Ammon's horn (tissue), 1 donor: ENCODE measurements around the gene COL4A1.
A peak's percentile ranks its signal among the peaks of the same experiment; 100 is the strongest.

Experiments used
- DNase-seq: peaks from one replicate; pipeline ENCODE4 v3.0.0-alpha.2; 2016; ENCODE audit warnings: low spot score

Gene COL4A1

DNA sequence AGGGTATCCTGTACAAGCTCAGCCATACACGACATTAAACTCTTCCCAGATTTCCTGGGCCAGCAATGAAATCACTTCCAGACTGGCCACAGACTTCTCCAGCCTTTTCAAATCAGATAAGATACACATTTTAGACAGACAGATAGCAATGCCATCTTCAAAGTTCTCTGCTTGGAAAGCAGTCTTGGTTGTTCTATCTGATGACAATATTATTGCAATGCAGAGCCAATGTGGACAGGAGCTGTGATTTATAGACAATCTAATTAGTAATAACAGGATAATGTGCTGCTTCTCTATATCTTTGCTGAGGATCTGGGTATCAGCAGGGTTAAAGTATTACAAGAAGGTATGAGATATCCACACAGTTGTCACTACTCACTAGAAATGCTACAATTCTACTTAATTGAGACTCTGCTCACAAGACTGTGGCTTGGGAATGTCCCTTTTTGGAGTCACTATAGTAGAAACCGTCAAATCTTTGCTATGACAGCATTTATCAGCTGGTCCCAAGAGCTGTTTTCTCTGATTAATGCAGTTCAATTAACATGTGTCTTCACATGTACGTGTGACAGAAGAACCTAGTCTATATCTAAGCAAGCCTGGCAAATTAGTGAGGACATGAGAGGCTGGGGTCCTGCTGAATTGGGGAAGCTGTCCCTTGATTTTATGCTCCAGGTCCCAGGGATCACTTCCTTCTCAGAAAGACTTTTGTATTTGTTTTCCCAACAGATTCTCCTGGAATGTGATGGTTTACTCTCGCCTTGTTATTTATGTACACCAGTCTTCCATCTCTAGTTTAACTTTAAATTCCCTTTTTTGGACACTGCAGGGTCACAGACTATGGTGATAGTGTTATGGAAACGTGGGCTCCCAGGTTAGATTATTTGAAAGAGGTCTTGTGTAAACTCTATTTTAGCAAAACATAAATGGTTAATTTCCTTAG is 68.8 kb downstream of the COL4A1 start:
- no peak for DNase-seq

DNA sequence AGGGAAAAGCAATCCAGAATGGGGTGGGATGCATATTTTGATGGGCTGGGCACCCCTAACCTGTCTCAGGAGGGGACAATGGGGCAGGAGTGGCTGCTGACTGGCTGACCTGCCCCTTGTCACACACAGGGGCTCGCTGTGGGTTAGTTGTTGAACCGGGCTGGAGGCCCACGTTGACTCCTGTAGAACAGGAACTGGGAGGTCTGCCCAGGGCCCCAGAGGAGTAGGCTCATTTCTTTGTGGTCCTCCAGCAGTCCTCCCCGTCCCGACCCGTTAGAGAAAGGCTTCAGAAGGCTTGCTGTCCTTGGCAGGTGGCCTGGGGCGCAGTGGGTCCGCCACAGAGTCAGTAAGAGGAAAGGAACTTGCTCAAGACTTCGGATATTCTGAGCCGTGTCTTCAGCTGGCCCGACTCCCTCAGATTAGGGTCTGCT is 70.1 kb downstream of the COL4A1 start:
- no peak for DNase-seq

DNA sequence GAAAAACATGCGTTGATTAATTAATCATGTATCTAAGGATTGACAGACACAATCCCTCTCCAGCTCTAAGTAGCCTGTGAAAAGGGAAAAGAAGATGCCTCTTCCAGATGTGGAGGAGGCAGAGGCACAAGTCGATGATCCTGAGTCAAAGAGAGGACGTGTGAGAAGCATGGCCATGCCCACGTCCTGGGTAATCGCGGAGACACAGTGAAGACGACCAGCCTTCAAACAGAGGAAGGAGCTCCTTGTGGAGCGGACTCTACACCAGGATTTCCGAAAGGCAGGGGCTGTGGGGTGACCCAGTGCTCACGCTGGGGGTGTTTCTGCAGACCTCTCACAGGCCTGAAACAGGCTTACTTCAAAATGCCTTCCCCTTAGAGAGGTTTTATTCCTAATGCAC is 70.5 kb downstream of the COL4A1 start:
- no peak for DNase-seq

DNA sequence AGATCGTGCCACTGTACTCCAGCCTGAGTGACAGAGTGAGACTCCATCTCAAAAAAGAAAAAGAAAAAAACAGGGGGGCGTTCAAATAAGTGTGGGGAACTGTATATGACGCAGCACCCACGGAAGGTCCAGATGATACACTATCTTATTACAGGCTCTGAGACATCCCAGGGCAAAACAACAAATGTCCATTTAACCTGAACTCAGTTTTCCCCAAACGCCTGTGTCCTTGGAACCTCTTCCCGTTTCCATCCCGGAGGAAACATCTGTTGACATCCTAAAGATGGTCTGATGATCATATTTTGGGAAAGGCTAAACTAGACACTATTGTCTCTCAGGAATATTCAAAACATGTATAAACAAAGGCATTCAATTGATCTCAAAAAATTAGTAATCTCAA is 72.4 kb downstream of the COL4A1 start:
- DNase-seq: no peak

DNA sequence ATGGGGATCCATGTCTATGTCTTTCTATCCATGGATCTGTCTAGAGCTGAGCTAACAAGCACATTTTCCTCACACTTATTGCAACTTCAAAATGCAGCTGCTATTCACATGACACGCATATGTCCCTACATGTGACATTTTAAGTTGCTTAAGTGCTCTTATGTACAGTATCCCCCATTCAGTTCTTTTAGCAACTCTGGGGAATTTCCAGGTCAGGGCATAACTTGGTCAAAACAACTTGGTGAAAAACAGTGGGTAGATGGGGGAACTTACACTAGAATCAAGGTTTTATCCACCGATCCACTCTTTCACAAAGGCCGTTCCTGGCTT is 73.0 kb downstream of the COL4A1 start:
- DNase-seq: no peak

DNA sequence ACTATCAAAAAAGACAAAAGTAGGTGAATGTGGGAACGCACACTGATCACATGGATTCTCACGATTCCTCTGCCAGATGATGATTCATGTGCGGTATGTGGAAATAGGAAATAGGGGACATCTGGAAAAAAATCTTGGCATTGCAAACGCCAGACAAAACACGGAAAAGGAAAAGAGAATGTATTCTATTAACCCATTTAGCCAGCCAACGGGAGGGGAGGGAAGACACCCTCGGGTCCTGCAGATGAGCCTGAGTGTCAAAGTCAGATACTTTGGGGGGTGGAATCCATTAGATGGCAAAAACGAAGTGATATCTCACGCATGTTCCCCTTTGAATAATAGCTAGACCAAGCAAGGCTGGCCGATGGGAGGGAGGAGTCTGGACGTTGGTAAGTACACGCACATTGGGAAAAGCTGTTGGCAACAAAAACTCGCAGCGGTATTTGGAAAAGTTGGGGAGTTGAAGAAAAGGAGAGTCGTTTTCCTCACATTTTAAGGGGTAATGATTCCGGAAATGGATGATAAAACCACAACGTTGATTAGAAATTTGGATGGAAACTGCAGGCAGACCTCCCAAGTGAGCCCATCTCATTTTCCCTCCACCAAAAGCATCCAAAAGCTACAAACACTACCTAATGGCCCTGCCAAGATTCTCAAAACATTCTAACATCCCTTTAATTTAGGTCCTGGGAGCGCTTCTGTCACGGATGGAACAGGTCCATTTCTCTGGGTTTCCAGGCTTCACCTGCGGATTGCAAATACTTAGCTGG is 73.6 kb downstream of the COL4A1 start:
- peak; percentile 24 for DNase-seq

DNA sequence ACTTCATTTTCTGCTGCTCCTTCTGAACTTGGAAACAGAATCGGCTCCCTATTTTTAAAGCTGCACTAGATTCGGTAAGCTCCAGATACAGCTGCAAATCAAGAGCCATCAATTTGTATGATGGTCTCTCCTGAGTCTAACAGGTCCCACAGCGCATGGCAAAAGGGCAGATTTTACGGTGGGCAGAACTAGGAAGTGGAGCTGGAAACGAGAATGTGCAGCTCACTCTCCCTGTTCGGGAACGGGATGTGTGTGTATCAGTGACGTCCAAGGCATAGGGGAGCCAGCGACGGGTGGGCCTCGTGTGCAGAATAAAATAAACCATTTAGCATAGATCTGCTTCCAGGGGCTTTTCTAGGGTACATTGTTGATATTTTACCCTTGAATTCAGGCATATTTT is 74.2 kb downstream of the COL4A1 start:
- DNase-seq: no peak

DNA sequence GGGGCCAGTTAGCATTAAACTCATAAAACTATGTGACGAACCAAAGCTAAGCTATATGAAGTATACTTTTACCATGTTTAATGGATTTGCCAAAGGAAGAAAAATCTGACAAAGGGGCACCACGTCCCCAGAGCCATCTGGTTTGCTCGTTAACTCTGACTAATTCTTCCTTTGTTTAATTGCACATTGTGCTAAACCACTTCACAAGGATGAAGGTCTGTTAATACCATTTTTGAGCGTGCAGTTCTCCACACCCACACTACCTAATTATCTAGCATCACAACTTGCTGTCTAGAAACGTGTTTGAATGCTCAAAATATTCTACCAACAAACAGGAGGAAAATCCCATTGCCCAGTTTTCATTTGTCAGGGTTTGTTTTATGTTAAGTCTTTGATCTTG is 74.8 kb downstream of the COL4A1 start:
- peak; percentile 36 for DNase-seq

DNA sequence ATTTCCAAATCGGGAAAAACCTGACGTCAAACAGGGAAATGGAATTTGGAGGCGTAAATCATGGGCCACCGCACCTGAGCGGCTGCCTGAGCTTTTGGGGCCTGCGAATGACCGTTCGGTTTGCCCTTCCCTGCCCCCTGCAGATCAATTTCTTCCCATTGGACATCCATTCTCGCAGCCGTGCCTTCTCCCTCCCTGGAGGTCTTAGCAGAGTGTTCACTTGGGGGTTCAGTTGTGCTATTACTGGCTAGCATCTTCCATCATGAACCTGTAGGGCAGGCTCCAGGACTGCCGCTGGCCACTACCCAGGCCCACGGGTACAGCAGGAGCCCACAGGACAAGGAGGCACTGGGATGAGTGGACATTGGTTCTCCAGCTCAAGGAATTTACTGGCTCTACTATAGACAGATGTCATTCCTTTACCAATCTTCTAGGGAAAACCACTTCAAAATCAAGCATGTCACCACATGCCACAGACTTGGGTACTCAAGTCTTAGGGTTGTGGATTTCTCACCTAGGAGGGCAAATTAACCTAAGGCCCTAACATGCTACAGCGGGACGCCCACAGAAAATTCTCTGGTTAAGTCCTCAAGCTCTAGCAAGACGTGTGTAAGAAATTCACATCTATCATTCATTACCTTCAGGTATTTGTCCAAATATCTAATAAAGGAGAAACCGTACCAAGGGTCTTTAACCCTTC is 75.5 kb downstream of the COL4A1 start:
- no peak for DNase-seq

DNA sequence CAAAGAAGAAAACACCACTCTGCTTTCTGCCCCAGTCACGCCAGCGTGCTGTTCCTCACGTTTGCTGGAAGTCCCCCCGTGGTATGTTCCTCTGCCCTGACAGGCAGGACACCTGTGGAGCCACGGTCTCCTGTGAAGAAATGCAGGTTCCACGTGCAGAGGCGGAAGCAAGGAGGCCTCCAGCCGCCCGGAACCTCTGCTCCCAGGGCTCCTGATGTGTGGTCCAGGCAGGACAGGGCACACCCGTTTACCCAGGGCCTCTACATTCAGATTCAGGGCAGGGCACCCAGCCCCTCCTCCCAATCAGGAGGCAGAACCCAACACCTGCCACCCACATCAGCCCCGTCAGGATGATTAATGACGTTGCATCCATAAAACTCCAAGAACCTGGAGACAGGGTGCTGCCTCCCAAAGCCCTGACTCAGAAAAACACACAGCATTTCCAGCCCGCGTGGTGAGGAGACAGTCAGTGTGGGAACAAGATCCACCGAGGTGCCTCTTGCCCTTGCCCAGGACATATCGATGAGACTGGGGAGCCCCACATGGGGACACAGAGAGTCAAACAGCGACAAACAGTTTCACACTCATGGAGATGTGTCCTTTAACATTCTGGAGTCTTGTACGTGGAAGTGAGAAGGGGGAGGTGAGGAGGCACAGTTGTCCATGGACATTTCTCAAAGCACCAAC is 76.2 kb downstream of the COL4A1 start:
- DNase-seq: no peak

DNA sequence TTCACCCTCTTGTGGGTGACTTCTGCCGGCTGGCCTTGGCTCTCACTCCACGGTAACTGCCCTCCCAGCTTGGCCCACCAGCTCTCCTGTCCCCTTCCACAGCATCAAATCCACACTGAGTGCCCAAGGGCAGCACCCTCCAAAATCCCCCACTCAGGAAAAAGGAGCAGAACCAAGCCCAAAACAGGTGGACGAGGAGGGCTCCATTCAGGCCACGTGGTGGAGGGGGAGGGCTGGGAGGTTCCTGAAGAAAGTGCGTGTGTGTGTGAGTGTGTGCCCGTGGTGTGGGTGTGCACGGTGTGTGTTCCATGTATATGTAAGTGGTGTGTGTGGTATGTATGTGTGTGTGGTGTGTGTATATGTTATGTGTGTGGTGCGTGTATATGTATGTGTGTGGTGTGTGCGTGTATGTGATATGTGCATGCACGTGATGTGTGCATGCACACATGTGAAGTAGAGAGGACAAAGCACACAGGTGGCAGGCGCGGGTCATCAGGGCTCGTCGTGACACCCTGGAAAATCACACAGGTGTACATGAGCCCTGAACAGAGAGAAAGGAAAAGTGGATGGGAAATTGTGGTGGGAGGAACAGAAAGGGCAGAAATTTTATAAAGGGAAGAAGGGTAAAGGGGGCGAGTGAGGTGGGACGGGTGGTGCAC is 76.9 kb downstream of the COL4A1 start:
- no peak for DNase-seq

DNA sequence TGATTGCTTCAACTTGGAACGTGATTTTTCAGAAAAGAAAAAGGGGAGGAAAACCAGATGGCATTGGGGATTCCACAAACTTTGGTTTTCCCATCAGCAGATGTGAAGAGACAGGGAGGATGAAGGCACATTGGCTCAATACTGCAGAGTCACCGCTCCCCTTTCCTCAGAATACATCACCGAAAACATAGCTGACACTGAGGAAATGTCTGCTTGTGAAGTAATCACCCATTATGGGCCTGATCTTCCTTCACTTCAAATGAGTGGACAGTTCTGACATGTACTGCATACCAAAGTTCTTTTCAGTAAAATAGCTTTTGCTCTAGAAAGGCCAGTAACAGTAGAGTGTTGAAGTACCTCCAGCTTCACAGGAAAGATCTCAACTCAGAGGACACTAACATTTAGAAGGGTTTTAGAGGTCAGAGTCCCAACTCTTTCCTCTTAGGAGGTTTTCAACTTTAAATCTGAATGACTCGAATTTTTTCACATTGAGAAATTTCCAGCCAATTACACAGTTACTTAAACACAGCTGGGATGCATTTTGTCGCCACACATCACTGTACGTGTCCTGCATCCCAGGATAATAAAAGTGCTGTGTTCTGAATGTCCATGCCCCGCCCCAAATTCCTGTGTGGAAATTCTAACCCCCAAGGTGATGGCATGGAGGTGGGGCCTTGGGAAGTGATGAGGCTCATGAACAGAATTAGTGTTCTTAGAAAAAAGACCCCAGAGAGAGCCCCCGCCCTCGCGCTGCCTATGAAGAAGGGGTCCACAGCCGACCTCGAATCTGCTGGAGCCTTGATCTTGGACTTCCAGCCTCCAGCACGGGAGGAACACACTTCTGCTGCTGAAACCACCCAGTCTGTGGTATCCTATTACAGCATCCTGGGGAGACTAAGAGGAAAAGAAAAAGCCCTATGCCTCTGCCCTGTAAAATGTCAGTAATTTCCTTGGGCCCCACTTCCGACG is 77.7 kb downstream of the COL4A1 start:
- DNase-seq: no peak

DNA sequence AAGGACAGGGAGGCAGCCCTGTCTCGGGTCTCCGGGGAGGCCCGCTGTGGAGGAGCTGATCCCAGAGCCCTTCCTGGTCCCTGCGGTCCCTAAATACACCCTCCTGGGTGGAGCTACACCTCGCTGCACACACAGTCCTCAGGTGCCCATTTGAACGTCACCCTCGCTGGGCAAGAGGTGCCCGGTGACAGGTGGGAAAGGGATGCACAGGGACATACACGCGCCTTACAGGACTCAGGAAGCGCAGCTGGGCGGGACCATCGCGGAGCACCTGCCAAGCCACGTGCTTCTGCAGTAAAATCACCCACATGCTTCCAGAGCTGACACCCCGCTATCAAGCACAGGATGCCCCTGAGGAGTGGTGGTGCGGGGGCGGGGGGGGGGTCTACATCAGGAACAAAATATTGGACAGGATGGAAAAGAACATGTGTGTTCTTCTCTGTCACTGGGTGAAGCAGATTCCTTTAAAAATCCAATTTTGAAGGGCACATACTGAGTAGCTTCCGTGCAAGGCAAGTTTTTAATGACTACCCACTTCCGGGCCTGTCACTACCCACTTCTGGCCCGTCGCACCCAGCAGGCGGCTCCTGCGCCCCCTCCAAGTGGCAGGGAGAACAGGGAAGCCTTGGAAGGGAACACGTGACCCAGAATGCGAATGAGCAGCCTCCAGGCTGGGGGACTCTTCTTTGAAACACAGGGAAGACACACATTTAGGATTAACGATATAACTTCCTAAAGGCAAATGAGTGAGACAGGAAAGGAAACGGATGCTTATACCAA is 78.9 kb downstream of the COL4A1 start:
- no peak for DNase-seq

DNA sequence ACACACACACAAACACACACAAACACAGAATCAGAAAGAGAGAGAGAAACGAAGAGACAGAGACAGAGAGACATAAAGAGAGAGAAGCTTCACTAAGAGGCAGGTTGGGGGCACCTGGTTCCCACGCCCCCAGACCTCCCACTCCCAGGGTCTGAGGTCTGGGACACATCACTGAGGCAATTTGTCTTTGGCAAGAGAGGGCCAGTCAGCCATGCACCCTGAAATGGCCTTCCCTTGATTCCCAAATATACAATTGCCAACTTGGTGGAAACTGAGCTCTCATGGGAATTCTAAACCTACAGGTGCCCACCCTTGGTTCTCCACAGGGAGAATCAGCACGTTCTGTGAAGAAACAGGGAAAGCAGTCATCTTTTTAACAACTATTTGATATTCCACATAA is 79.5 kb downstream of the COL4A1 start:
- no peak for DNase-seq

DNA sequence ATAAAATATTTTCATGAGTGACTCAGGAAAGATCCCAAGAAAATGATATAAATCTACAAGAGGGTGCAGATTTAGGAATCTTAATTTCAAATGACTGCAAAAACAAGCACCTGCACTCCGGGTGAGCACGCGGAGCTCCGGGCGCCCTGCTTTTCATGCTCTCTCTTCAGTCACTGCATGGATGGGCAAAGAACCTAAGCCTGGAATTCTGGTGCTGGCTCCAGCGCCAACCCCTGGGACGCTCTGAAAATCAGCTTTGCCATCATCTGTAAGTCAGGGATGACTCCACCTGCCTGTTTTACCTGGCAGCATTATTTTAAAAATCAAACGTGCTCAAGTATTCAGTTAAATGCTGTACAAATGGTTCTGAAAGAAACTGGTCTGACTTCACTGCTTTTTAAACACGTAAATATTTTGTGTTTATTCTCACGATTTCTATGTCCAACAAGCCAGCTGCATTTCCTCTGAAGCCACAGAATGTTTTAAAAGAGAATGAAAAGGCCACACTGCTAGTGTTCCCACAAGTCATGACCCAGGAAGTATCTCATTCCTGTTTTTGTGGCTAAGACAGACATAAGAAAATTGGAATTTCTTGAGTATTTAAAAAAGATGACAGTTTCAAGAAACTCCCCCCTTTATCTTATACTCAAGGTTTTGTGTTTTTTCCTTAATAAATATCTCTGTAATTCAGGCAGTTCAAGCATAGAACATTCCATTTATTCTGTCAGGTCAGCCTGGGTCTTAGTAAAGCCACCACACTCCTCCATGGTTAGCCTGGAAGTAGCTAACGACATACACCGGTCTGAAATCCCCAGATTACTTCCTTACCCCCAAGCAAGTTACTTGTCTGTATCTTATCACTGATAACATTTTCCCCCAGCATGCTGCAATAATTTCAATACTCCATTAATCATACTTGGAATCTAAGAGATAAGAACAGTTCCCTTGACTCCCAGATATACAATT is 81.1 kb downstream of the COL4A1 start:
- no peak for DNase-seq

DNA sequence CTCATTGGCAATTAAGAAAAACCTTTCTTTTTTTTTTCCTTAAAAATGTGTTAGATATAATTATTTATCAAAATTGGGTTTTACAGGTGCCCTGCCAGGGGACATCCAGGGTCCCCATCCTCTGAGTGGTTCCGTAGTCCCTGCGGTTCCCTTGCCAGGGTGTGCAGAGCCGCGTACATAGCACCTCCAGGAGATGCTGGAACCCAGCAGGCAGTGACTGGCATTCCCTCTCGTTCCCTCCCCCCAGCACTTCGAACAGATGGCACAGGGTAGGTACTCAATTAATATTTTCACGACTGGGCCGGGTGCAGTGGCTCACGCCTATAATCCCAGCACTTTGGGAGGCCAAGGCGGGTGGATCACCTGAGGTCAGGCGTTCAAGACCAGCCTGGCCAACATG is 82.0 kb downstream of the COL4A1 start:
- DNase-seq: no peak

DNA sequence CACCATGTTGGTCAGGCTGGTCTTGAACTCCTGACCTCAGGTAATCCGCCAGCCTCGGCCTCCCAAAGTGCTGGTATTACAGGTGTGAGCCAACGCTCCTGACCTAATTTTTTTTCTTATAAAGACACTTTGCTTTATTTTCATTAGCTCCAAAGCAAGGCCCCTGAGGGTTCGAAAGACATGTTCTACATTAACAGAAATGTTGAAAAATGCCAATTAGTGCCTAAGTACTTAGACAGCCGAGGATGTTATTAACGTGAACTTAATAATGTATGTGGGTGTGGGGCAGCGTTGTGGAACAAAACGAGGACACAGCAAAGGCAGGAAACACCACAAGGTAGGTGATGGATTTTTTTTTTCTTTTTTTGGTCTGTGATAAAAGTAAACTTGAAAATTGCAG is 82.4 kb downstream of the COL4A1 start:
- DNase-seq: no peak

DNA sequence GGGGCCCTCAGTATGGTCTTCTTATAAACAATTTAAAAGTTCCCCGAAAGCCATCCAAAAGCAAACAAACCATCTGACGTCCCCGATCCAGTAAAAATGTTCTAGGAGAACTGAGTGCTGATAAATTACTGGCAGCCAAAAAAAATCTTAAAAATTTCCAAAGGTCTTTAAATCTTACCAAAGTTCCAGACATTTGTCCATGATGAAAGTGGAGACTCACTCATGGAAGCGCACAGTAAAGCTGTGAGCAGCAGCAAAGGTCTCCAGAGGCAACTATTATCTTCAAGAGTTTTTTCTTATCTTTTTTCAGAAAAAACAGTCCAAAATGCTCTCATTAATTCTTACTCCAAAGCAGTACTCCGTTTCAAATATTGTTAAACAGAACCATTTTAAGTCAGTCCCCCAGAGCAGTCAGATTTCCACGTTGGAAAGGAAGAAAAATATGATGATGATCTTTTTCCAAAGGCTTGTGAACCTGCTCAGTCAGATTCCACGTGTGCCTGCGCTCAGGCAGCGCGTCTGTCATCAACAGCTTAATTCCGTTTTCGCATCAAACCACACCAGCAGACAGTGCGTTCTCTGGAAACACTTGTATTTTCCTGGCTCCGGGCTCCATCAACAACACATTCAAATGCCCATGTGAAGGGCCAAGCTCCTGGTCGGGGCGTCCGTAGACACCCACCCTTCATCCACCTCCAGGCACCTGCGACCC is 85.4 kb downstream of the COL4A1 start:
- peak; percentile 49 for DNase-seq
